Activated CD4-positive, alpha-beta T cell treated with anti-CD3 and anti-CD28 coated beads, Interleukin-2, amount 10 ng/mL, durations not matched to agents 24 days and 14 days (primary cell): Measurements from ENCODE around the gene CEP97. TPM values are rescaled to one million over a fixed set of nuclear protein-coding genes. Genes with fewer than 3 reads are reported as not detected.
A peak's percentile ranks its signal among the peaks of the same experiment; 100 is the strongest.
"Not testable (repeated sequence)": the region's sequence is repeated elsewhere in the genome, so short reads cannot be mapped to it uniquely, and the experiment has no call there.

Source experiments
- DNase-seq: peaks from one replicate; pipeline ENCODE4 v3.0.0; 2022
- H3K27ac Mint-ChIP-seq: one replicate; pipeline ENCODE4 v1.8.0; 2022; ENCODE audit warnings: mild to moderate bottlenecking, mixed read lengths
- H3K27me3 Mint-ChIP-seq: one replicate; pipeline ENCODE4 v1.8.0; 2022; ENCODE audit warnings: mixed read lengths
- H3K36me3 Mint-ChIP-seq: one replicate; pipeline ENCODE4 v1.8.0; 2022; ENCODE audit warnings: low read depth, mild to moderate bottlenecking, mixed read lengths
- H3K4me1 Mint-ChIP-seq: one replicate; pipeline ENCODE4 v1.8.0; 2021; ENCODE audit warnings: mixed read lengths
- H3K4me3 Mint-ChIP-seq: one replicate; pipeline ENCODE4 v1.8.0; 2022; ENCODE audit warnings: mild to moderate bottlenecking, moderate library complexity, mixed read lengths
- H3K9me3 Mint-ChIP-seq: one replicate; pipeline ENCODE4 v1.8.0; 2021; ENCODE audit warnings: mixed read lengths
- intact Hi-C: fragments of 100-400 bp; cut with micrococcal nuclease; formaldehyde crosslinking; loops from one replicate; pipeline ENCODE4 v1.15.1; 2023
- total RNA-seq: library from RNA; stranded (reverse); gene quantifications from 2 replicates; pipeline ENCODE4 v1.2.3, GENCODE V29; 2022

Gene CEP97
- total RNA-seq, 1 donor from 2014 or later: 20.3 TPM

DNA sequence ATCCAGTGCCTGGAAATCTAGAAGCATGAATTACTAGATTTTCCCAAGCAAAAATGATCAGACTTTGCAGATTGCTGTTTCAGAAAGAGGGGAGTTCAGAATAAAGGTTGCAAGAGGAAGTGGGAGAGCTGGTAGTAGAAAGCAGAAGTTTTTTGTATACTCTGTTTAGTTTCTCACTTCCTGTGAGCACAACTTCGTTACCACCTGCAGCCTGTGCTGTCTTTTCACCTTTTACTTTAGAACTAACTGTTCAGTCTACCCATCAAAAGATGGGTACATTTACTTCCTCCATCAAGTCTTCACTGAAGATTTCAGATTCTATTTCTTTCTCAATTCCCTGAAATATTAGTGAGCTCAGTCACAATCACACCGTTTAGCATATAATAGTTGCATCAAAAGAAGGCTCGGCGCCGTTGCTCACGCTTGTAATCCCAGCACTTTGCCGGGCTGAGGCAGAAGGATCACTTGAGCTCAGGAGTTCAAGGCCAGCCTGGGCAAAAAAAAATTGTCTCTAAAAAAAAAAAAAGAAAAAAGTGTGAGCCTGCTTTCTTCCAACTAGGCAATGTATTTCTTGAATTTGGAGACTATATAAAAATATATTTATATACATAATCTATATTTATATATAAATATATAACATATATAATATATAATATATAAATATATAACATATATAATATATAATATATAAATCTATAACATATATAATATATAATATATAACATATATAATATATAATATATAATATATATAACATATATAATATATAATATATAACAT, 1.8 kb upstream of the CEP97 start:
- intact Hi-C loops: loop anchor here (5.0 kb wide), 1 partner anchor 205 kb away; no protein-coding TSS in a partner anchor
- DNase-seq: peak; percentile 72
- Mint-ChIP-seq H3K4me3 (peak overlapping the region; percentile 68), H3K27ac (peak overlapping the region; percentile 87), H3K4me1 (peaks cover 35% of the 10 kb centered on the region), H3K27me3 (no peaks in the 10 kb centered on the region), H3K9me3 (no peaks in the 10 kb centered on the region), H3K36me3 (peaks cover 9% of the 10 kb centered on the region)

DNA sequence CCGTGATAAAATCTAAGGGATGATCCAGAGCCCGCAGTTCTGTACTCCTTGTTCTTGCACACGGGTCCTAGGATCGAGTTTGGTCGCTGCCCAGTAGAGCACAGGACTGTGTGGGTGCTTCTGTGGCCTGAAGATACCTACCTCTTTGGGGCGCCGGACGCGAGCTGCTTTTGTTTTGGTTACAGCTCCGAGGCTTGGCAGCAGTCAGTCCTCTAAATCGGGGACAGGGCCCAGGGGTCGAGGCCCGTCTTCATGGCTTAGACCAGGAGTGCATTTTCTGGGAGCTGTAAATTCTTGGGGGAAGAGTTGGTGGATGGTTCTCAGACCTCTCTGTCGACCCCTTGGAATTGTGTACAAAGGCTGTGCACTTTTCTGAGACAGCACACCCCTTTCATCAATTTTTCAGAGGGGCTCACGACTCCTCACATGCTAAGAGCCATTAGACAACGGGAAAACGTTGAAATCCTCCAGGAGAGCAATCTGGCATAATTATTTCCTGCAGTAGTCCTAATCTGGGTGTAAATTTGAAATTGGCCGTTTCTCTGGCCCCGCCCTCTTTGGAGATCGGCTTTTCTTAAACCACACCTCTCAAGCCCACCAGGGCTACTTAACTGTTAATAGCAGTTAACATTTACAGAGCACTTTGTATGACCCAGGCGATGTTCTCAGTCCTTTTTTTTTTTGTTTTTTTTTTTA, 928 bp downstream of the CEP97 start:
- Mint-ChIP-seq H3K4me1 (peaks cover 35% of the 10 kb centered on the region), H3K27ac (peak overlapping the region; percentile 97), H3K27me3 (no peaks in the 10 kb centered on the region), H3K4me3 (peak overlapping the region; percentile 95), H3K9me3 (no peaks in the 10 kb centered on the region), H3K36me3 (peaks cover 23% of the 10 kb centered on the region)
- intact Hi-C loops: loop anchor here (2.0 kb wide), 1 partner anchor 151 kb away; the partner anchor contains the start of gene PCNP
- DNase-seq: peak; percentile 83

DNA sequence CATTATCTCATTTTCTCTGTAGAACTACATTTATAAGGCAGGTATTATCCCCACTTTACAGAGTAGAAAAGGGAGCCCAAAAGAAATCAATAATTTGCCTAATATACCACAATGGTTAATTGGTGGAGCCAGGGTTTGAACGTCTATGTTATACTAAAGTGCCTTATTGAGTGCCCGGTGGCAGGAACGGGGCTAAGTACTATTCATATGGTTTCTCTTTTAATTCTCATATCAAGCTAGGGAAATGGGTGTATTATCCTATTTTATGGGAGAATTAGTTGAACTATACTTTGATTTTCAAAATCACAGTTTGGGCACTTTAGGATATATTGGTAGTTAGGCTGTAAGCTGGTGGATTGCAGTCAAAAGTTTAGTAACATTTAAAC, 1.5 kb downstream of the CEP97 start:
- Mint-ChIP-seq H3K9me3 (no peaks in the 10 kb centered on the region), H3K36me3 (peaks cover 27% of the 10 kb centered on the region), H3K4me1 (peaks cover 33% of the 10 kb centered on the region), H3K4me3 (peak overlapping the region; percentile 95), H3K27me3 (no peaks in the 10 kb centered on the region), H3K27ac (peak overlapping the region; percentile 97)
- peak; percentile 52 for DNase-seq
- intact Hi-C loops: loop anchor here (2.0 kb wide), 1 partner anchor 151 kb away; the partner anchor contains the start of gene PCNP

DNA sequence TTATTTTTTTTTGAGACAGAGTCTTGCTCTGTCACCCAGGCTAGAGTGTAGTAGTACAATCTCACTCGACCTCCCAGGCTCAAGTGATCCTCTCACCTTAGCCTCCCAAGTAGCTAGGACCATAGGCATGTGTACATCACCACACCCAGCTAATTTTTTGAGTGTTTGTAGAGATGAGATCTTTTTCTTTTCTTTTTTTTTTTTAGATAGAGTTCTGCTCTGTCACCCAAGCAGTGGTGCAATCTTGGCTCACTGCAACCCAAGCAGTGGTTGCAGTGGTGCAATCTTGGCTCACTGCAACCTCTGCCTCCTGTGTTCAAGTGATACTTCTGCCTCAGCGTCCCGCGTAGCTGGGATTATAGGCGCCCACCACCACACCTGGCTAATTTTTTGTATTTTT, 5.2 kb downstream of the CEP97 start:
- Mint-ChIP-seq H3K4me1 (peaks cover 13% of the 10 kb centered on the region), H3K27ac (no peak overlapping the region), H3K27me3 (no peaks in the 10 kb centered on the region), H3K9me3 (no peaks in the 10 kb centered on the region), H3K4me3 (no peak overlapping the region), H3K36me3 (peaks cover 53% of the 10 kb centered on the region)
- no peak for DNase-seq
- intact Hi-C loops: no loop called here

DNA sequence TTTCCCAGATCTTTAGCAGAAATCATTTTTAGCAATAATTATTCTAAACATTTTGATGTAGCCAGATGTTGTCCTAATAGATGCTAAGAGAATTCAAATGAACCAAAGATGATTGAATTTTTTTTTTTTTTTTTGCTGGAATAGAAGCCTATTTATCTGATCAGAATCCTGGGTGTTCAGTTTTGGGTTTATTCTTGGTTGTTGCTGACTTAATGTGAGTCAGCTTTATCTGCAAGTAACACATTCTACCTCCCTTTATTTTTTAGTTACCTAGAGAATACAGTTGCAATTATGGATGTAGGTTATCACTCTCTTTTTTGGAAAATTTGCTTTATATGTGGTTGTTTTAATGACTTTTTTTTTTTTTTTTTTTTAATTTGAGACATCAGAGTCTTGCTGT, 6.4 kb downstream of the CEP97 start:
- Mint-ChIP-seq H3K4me3 (no peak overlapping the region), H3K4me1 (peaks cover 8% of the 10 kb centered on the region), H3K27me3 (no peaks in the 10 kb centered on the region), H3K36me3 (peaks cover 65% of the 10 kb centered on the region), H3K27ac (no peak overlapping the region), H3K9me3 (no peaks in the 10 kb centered on the region)
- DNase-seq: no peak
- intact Hi-C loops: no loop called here

DNA sequence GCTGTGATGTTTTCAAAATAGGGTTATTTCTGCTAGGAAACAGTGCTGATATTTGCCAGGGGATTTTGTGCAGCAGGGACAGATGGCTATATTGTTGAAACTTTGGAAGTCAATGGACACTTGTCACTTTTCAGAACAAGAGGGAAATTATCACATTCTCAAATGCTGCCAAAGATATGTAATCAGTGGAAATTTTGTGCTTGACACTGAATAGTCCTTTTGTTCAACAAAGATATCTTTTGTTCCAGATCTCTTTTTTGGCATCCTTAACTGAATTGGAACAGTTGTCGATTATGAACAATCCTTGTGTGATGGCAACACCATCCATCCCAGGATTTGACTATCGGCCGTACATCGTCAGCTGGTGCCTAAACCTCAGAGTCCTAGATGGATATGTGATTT, 7.8 kb downstream of the CEP97 start:
- intact Hi-C loops: no loop called here
- DNase-seq: no peak
- Mint-ChIP-seq H3K27me3 (no peaks in the 10 kb centered on the region), H3K4me1 (no peaks in the 10 kb centered on the region), H3K9me3 (peaks cover 5% of the 10 kb centered on the region), H3K27ac (no peak overlapping the region), H3K4me3 (no peak overlapping the region), H3K36me3 (peaks cover 75% of the 10 kb centered on the region)

DNA sequence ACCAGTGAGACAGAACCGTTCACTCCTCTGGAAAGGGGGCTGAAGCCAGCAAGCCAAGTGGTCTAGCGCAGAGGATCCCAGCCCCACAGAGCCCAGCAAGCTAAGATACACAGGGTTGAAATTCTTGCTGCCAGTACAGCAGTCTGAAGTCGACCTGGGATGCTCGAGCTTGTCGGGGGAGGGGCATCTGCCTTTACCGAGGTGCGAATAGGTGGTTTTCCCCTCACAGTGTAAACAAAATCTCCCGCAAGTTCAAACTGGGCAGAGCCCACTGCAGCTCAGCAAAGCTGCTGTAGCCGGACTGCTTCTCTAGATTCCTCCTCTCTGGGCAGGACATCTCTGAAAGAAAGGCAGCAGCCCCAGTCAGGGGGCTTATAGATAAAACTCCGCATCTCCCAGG, 11.4 kb downstream of the CEP97 start:
- no peak overlapping the region for H3K27ac Mint-ChIP-seq
- peak; percentile 49 for DNase-seq
- no peaks in the 10 kb centered on the region for H3K27me3 Mint-ChIP-seq
- H3K9me3 Mint-ChIP-seq: peaks cover 9% of the 10 kb centered on the region
- H3K4me1 Mint-ChIP-seq: no peaks in the 10 kb centered on the region
- intact Hi-C loops: no loop called here
- H3K4me3 Mint-ChIP-seq: no peak overlapping the region
- H3K36me3 Mint-ChIP-seq: peaks cover 83% of the 10 kb centered on the region

DNA sequence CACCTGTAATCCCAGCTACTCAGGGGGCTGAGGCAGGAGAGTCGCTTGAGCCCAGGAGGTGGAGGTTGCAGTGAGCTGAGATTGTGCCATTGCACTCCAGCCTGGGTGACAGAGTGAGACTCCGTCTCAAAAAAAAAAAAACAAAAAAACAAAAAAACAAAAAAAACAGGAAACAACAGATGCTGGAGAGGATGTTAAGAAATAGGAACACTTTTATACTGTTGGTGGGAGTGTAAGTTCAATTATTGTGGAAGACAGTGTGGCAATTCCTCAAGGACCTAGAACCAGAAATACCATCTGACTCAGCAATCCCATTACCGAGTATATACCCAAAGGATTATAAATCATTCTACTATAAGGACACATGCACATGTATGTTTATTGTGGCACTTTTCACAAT, 17.5 kb downstream of the CEP97 start:
- DNase-seq, intact Hi-C loops, H3K27me3 Mint-ChIP-seq, H3K4me3 Mint-ChIP-seq, H3K9me3 Mint-ChIP-seq, H3K27ac Mint-ChIP-seq, H3K4me1 Mint-ChIP-seq: not testable (repeated sequence)
- peaks cover 56% of the 10 kb centered on the region for H3K36me3 Mint-ChIP-seq

DNA sequence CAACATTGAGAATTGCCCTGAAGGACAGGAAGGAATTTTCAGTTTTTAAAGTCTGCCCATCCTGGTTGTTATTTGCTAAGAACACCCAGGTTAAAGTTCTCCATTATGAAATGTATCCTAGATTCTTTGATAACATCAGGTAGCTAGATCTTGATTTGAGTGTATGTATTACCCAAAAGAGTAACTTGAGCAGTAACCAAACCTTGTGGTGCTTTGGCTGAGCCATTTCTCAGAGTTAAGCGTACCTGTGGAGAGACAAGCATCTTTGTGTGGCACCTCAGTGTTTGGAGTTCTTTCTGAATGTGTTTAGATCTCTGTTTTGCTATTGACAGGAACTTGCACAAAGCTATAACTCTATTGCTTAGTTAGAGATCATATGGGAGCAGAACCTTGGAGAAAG, 20.4 kb downstream of the CEP97 start:
- Mint-ChIP-seq H3K4me3 (no peak overlapping the region), H3K4me1 (no peaks in the 10 kb centered on the region), H3K27ac (no peak overlapping the region), H3K36me3 (peaks cover 42% of the 10 kb centered on the region), H3K9me3 (no peaks in the 10 kb centered on the region), H3K27me3 (no peaks in the 10 kb centered on the region)
- DNase-seq: no peak
- intact Hi-C loops: no loop called here

DNA sequence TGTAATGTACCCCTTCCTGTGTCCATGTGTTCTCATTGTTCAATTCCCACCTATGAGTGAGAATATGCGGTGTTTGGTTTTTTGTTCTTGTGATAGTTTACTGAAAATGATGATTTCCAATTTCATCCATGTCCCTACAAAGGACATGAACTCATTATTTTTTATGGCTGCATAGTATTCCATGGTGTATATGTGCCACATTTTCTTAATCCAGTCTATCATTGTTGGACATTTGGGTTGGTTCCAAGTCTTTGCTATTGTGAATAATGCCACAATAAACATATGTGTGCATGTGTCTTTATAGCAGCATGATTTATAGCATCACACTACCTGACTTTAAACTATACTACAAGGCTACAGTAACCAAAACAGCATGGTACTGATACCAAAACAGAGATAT, 21.5 kb downstream of the CEP97 start:
- H3K9me3 Mint-ChIP-seq, H3K27ac Mint-ChIP-seq, intact Hi-C loops, DNase-seq, H3K4me3 Mint-ChIP-seq, H3K4me1 Mint-ChIP-seq, H3K27me3 Mint-ChIP-seq: not testable (repeated sequence)
- H3K36me3 Mint-ChIP-seq: peaks cover 39% of the 10 kb centered on the region

DNA sequence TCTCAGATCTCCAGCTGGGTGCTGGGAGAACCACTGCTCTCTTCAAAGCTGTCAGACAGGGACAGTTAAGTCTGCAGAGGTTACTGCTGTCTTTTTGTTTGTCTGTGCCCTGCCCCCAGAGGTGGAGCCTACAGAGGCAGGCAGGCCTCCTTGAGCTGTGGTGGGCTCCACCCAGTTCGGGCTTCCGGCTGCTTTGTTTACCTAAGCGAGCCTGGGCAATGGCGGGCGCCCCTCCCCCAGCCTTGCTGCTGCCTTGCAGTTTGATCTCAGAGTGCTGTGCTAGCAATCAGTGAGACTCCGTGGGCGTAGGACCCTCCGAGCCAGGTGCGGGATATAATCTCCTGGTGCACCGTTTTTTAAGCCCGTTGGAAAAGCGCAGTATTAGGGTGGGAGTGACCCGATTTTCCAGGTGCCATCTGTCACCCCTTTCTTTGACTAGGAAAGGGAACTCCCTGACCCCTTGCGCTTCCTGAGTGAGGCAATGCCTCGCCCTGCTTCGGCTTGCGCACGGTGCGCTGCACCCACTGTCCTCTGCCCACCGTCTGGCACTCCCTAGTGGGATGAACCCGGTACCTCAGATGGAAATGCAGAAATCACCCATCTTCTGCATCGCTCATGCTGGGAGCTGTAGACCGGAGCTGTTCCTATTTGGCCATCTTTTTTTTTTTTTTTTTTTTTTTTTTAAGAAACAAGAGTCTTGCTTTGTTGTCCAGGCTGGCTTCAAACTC, 29.1 kb downstream of the CEP97 start:
- H3K27ac Mint-ChIP-seq, intact Hi-C loops, H3K4me3 Mint-ChIP-seq, H3K27me3 Mint-ChIP-seq, H3K9me3 Mint-ChIP-seq: not testable (repeated sequence)
- peaks cover 58% of the 10 kb centered on the region for H3K36me3 Mint-ChIP-seq
- peak; percentile 74 for DNase-seq
- peaks cover 11% of the 10 kb centered on the region for H3K4me1 Mint-ChIP-seq

DNA sequence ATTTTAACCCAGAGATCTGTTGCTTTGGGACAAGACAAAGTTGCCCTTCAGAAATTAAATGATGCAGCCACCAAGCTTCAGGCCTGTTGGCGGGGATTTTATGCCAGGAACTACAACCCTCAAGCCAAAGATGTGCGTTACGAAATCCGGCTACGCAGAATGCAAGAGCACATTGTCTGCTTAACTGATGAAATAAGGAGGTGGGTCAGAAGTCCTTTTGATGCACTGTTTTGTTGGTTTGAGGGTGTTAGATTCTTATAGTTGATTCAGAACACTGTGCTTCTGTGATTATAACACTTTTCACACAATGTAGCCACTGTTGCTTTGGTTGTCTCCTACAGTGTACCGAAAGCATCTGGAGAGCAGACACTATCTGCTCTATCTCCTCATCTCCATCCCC, 33.8 kb downstream of the CEP97 start:
- Mint-ChIP-seq H3K36me3 (peaks cover 66% of the 10 kb centered on the region), H3K27ac (no peak overlapping the region)

DNA sequence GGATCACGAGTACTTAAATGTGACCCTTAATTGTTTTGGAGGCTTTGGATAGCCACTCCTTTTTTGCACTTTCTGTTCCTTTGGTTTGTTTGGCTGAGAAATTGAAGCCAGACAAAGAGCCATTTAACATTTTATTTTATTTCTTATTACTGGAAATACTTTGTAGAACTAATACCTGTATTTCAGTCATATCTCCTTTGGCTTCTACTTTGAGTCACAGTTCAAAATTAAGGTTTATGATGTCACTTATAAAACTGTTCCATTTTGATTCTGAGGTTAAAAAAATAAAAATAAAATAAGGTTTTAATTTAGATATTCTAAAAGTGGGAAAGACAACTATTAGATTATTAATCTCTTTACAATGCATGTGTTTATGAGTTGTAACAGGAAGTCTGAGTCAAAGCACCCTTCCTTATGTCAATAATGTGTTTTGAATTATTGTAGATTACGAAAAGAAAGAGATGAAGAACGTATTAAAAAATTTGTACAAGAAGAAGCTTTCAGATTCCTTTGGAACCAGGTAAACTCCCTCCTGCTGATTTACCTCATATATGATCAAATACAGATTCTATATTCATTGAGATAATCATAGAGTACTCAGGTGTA, 37.7 kb downstream of the CEP97 start:
- no peak for DNase-seq
- Mint-ChIP-seq H3K27me3 (no peaks in the 10 kb centered on the region), H3K27ac (no peak overlapping the region), H3K4me1 (peaks cover 13% of the 10 kb centered on the region), H3K36me3 (peaks cover 66% of the 10 kb centered on the region), H3K9me3 (no peaks in the 10 kb centered on the region), H3K4me3 (no peak overlapping the region)
- intact Hi-C loops: no loop called here

More for the DNA sequence above, 33.8 kb downstream of the CEP97 start:
- H3K27me3 Mint-ChIP-seq: no peaks in the 10 kb centered on the region
- DNase-seq: peak; percentile 39
- H3K4me3 Mint-ChIP-seq: no peak overlapping the region
- no peaks in the 10 kb centered on the region for H3K9me3 Mint-ChIP-seq
- H3K4me1 Mint-ChIP-seq: peaks cover 19% of the 10 kb centered on the region
- intact Hi-C loops: no loop called here
